Keratinocyte (primary cell): Measurements from ENCODE around the gene FAM53B. TPM values are rescaled to one million over a fixed set of nuclear protein-coding genes. Genes with fewer than 3 reads are reported as not detected.

ENCODE experiments used
- DNase-seq: peaks from one replicate; pipeline ENCODE4 v3.0.0-alpha.2; 2011; ENCODE audit warnings: low read depth, missing footprints, low spot score
- FAIRE-seq: peaks from 2 replicates; lab custom pipeline; 2011; peaks lifted over from hg19 to GRCh38; lab: Jason Lieb, UNC
- H2AFZ ChIP-seq: 2 replicates; pipeline ENCODE4 v1.6.0; 2012; ENCODE audit warnings: low read length, control low read depth, inconsistent platforms; ENCODE audit not compliant: control insufficient read depth
- H3K27ac ChIP-seq: 2 replicates; pipeline ENCODE4 v1.5.1; 2011; ENCODE audit warnings: low read length; ENCODE audit not compliant: control insufficient read depth, insufficient read depth
- H3K27me3 ChIP-seq: 3 replicates; pipeline ENCODE4 v1.6.0; 2011; ENCODE audit warnings: low read length; ENCODE audit not compliant: control insufficient read depth, insufficient read depth; ENCODE audit errors: extremely low read depth
- H3K36me3 ChIP-seq, 2 experiments: 2 replicates in 1 of 2; 3 replicates in 1 of 2; pipeline ENCODE4 v1.5.1; 2011; ENCODE audit warnings: low read length in 2 of 2, mild to moderate bottlenecking in 1 of 2; ENCODE audit not compliant: control insufficient read depth in 2 of 2, insufficient read depth in 2 of 2; ENCODE audit errors: extremely low read depth in 1 of 2
- H3K4me1 ChIP-seq: 3 replicates; pipeline ENCODE4 v1.5.1; 2011; ENCODE audit warnings: low read length; ENCODE audit not compliant: control insufficient read depth, insufficient read depth; ENCODE audit errors: extremely low read depth
- H3K4me2 ChIP-seq: 3 replicates; pipeline ENCODE4 v1.6.0; 2011; ENCODE audit warnings: low read depth, low read length; ENCODE audit not compliant: control insufficient read depth, insufficient read depth; ENCODE audit errors: extremely low read depth
- H3K4me3 ChIP-seq, 3 experiments: fragments of 200-600 bp in 1 of 3; sonication (generic) in 1 of 3; 2 replicates in 2 of 3; 3 replicates in 1 of 3; pipeline ENCODE4 v1.5.1; 2011 to 2016; ENCODE audit warnings: low read length in 3 of 3, mild to moderate bottlenecking in 3 of 3, control low read depth in 2 of 3, inconsistent platforms in 1 of 3, low read depth in 1 of 3, mixed read lengths in 1 of 3, mixed run types in 1 of 3, moderate library complexity in 1 of 3; ENCODE audit not compliant: control insufficient read depth in 2 of 3, insufficient read depth in 2 of 3; ENCODE audit errors: extremely low read depth in 1 of 3
- H3K79me2 ChIP-seq: 2 replicates; pipeline ENCODE4 v1.6.0; 2012; ENCODE audit warnings: low read length; ENCODE audit not compliant: control insufficient read depth, insufficient read depth
- H3K9ac ChIP-seq: 3 replicates; pipeline ENCODE4 v1.6.0; 2011; ENCODE audit warnings: low read length; ENCODE audit not compliant: control insufficient read depth, insufficient read depth; ENCODE audit errors: extremely low read depth
- H3K9me1 ChIP-seq: 3 replicates; pipeline ENCODE4 v1.6.0; 2011; ENCODE audit warnings: low read length; ENCODE audit not compliant: control insufficient read depth, insufficient read depth; ENCODE audit errors: extremely low read depth
- H3K9me3 ChIP-seq: 2 replicates; pipeline ENCODE4 v1.5.1; 2012; ENCODE audit warnings: low read depth, low read length; ENCODE audit not compliant: control insufficient read depth
- H4K20me1 ChIP-seq: 3 replicates; pipeline ENCODE4 v1.6.0; 2011; ENCODE audit warnings: low read length; ENCODE audit not compliant: control insufficient read depth, insufficient read depth; ENCODE audit errors: extremely low read depth
- CTCF ChIP-seq, 3 experiments: IDR thresholded peaks in 1 of 3; conservative IDR thresholded peaks in 1 of 3; optimal IDR thresholded peaks in 1 of 3; 2 replicates in 2 of 3; 3 replicates in 1 of 3; pipeline versions ENCODE3 to v1.5.1; 2011; ENCODE audit warnings: low read length in 3 of 3, mild to moderate bottlenecking in 3 of 3, moderate library complexity in 2 of 3, control low read depth in 1 of 3, inconsistent platforms in 1 of 3; ENCODE audit not compliant: insufficient read depth in 2 of 3; ENCODE audit errors: extremely low read depth in 1 of 3
- EZH2 ChIP-seq: IDR thresholded peaks from one replicate; pipeline ENCODE4 v1.6.1; 2012; ENCODE audit warnings: inconsistent platforms, mild to moderate bottlenecking, low read length, moderate library complexity
- dilution Hi-C: fragments of 300-500 bp; cut with MboI; formaldehyde crosslinking; loops from one replicate; pipeline ENCODE4 v1.7.0; 2020; ENCODE audit warnings: low sequenced_read_pairs; ENCODE audit not compliant: extremely low pct_ligation_motif_present
- polyA plus RNA-seq, 5 experiments: library from polyadenylated mRNA; depleted of rRNA in 3 of 5; stranded (reverse) in 3 of 5; stranded (forward) in 1 of 5; unstranded in 1 of 5; fragments of >200 nt; gene quantifications; 1 replicate in 1 of 5; 2 replicates in 3 of 5; 3 replicates in 1 of 5; pipeline versions ENCODE4 v1.2.1 to v1.2.3, GENCODE V29; 2011 to 2012; ENCODE audit warnings: missing spikeins in 2 of 5, low read depth in 1 of 5, low replicate concordance in 1 of 5

The FAM53B gene
- polyA plus RNA-seq, 1 donor (not counting 4 experiments of a cell fraction or from before 2014, with no cell fraction given), result 8.6 TPM

DNA sequence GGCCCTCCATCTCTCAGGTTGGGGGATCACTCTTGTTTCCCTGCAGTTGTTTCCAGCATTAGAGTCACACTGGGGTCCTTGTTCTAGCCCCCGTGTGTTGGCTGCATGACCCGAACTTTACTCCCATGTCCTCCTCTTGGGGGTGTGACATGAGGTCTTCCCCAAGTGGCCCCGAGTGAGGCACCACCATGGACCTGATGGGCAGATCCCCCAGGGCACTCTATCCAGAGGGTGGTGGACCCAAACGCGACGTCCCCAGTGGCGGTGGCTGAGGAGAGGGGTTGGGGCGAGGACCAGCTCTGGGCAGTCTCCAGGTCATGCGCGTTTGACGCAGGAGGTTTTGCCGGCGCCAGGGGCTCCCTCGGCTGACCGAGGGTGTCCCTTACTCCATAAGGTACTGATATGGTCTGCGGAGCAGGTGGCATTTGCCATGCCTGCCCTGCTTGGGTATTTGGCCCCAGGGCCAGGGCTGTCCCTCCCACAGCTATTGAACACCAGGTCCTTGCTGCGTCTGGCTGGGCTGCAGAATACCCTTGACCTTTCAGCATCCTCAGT is 150.7 kb downstream of the FAM53B start:
- H3K79me2 ChIP-seq, result no peaks in the 10 kb centered on the region
- peaks cover 5% of the 10 kb centered on the region for H3K9me3 ChIP-seq
- H3K9ac ChIP-seq, result no peak overlapping the region
- H3K36me3 ChIP-seq, result no peaks in the 10 kb centered on the region
- peaks cover 20% of the 10 kb centered on the region for H3K27me3 ChIP-seq
- no peak overlapping the region for H3K4me3 ChIP-seq
- no peaks in the 10 kb centered on the region for H3K9me1 ChIP-seq
- H2AFZ ChIP-seq, result no peak overlapping the region
- H3K27ac ChIP-seq, result no peak overlapping the region
- no peak overlapping the region for H3K4me2 ChIP-seq
- H4K20me1 ChIP-seq, result no peaks in the 10 kb centered on the region
- dilution Hi-C loops, result no loop called here
- no peak for FAIRE-seq
- DNase-seq, result no peak
- TF ChIP-seq CTCF (optimal IDR thresholded peaks at IDR 0.05 in 1 of 3, IDR thresholded peaks at IDR 0.05 in 1 of 3, conservative IDR thresholded peaks at IDR 0.05 in 1 of 3; ENCODE audit: extremely low read depth in 1 of 3, insufficient read depth in 2 of 3, low read length in 3 of 3), result no peak
- no peak for TF ChIP-seq EZH2
- H3K4me1 ChIP-seq, result no peaks in the 10 kb centered on the region

GRCh38 chr10:124592736-124593430 is 151.3 kb downstream of the FAM53B start:
- no peak for DNase-seq
- no peaks in the 10 kb centered on the region for H3K79me2 ChIP-seq
- FAIRE-seq, result no peak
- H3K36me3 ChIP-seq, result no peaks in the 10 kb centered on the region
- H3K27ac ChIP-seq, result no peak overlapping the region
- peaks cover 20% of the 10 kb centered on the region for H3K27me3 ChIP-seq
- H4K20me1 ChIP-seq, result no peaks in the 10 kb centered on the region
- H3K9ac ChIP-seq, result no peak overlapping the region
- no peak overlapping the region for H2AFZ ChIP-seq
- no peak for TF ChIP-seq EZH2
- no peak for TF ChIP-seq CTCF (optimal IDR thresholded peaks at IDR 0.05 in 1 of 3, IDR thresholded peaks at IDR 0.05 in 1 of 3, conservative IDR thresholded peaks at IDR 0.05 in 1 of 3; ENCODE audit: extremely low read depth in 1 of 3, insufficient read depth in 2 of 3, low read length in 3 of 3)
- no peaks in the 10 kb centered on the region for H3K4me1 ChIP-seq
- H3K9me1 ChIP-seq, result no peaks in the 10 kb centered on the region
- dilution Hi-C loops, result no loop called here
- peaks cover 5% of the 10 kb centered on the region for H3K9me3 ChIP-seq
- no peak overlapping the region for H3K4me2 ChIP-seq
- no peak overlapping the region for H3K4me3 ChIP-seq
